CD4-positive, alpha-beta T cell (primary cell): Measurements from ENCODE around the gene NRXN2. TPM values are rescaled to one million over a fixed set of nuclear protein-coding genes. Genes with fewer than 3 reads are reported as not detected.

Experiments used
- ATAC-seq: fragments of 200-7000 bp; cut with Tn5 transposase; one replicate; pipeline ENCODE4 v1.10.0; 2022; ENCODE audit warnings: mild to moderate bottlenecking; ENCODE audit not compliant: poor library complexity
- CTCF ChIA-PET: fragments of 350-600 bp; sonication (Branson Sonifier 250); formaldehyde crosslinking; loops from one replicate; lab custom pipeline; 2021; ENCODE audit warnings: antibody characterized with exemption, inconsistent platforms; lab: Charles Lee
- POLR2A ChIA-PET: fragments of 350-600 bp; sonication (Branson Sonifier 250); formaldehyde crosslinking; loops from one replicate; lab custom pipeline; 2021; ENCODE audit warnings: antibody characterized with exemption, inconsistent platforms; lab: Charles Lee
- DNase-seq, 14 experiments: peaks; one replicate each; pipeline ENCODE4 v3.0.0-alpha.2; 2013 to 2020; ENCODE audit warnings: mixed read lengths in 2 of 14
- H3K27ac ChIP-seq, 2 donors: one replicate each; pipeline versions ENCODE4 v1.5.1 to v1.7.0; 2013; ENCODE audit warnings: low read length in 2 of 2, low read depth in 1 of 2, mild to moderate bottlenecking in 1 of 2
- H3K27me3 ChIP-seq, 2 experiments: 1 replicate in 1 of 2; 2 replicates in 1 of 2; pipeline versions ENCODE4 v1.6.1 to v1.7.0; 2013; ENCODE audit warnings: low read length in 2 of 2, control low read depth in 1 of 2, mild to moderate bottlenecking in 1 of 2, moderate library complexity in 1 of 2; ENCODE audit not compliant: insufficient read depth in 2 of 2, control insufficient read depth in 1 of 2
- H3K36me3 ChIP-seq: one replicate; pipeline ENCODE4 v1.6.1; 2013; ENCODE audit warnings: low read length, control low read depth; ENCODE audit not compliant: insufficient read depth
- H3K4me1 ChIP-seq: one replicate; pipeline ENCODE4 v1.6.1; 2013; ENCODE audit warnings: low read length, control low read depth; ENCODE audit not compliant: insufficient read depth
- H3K4me3 ChIP-seq: one replicate; pipeline ENCODE4 v1.5.1; 2013; ENCODE audit warnings: mild to moderate bottlenecking, low read length, moderate library complexity
- H3K9me3 ChIP-seq, 2 experiments: 1 replicate in 1 of 2; 2 replicates in 1 of 2; pipeline versions ENCODE4 v1.6.1 to v1.7.0; 2013; ENCODE audit warnings: low read length in 2 of 2, mild to moderate bottlenecking in 2 of 2, control low read depth in 1 of 2, moderate library complexity in 1 of 2; ENCODE audit not compliant: control insufficient read depth in 1 of 2, insufficient read depth in 1 of 2
- H3K27ac Mint-ChIP-seq: one replicate; pipeline ENCODE4 v1.8.0; 2020; ENCODE audit warnings: mixed read lengths
- H3K27me3 Mint-ChIP-seq: one replicate; pipeline ENCODE4 v1.8.0; 2021; ENCODE audit warnings: mixed read lengths
- H3K36me3 Mint-ChIP-seq: one replicate; pipeline ENCODE4 v1.8.0; 2021; ENCODE audit warnings: low read depth, mixed read lengths
- H3K4me1 Mint-ChIP-seq: one replicate; pipeline ENCODE4 v1.8.0; 2021; ENCODE audit warnings: low read depth, mixed read lengths
- H3K4me3 Mint-ChIP-seq: one replicate; pipeline ENCODE4 v1.8.0; 2020; ENCODE audit warnings: mild to moderate bottlenecking, mixed read lengths
- H3K9me3 Mint-ChIP-seq: one replicate; pipeline ENCODE4 v1.8.0; 2020; ENCODE audit warnings: mixed read lengths
- intact Hi-C, 2 experiments: fragments of 100-400 bp; cut with DNase I in 1 of 2; cut with micrococcal nuclease in 1 of 2; formaldehyde crosslinking; loops; one replicate each; pipeline versions ENCODE4 v1.15.1 to v1.9.0; 2023 to 2025; cut with DNase I, micrococcal nuclease
- total RNA-seq, 174 experiments: library from RNA in 2 of 174; stranded (reverse) in 2 of 174; gene quantifications; one replicate each; pipeline ENCODE4 v1.2.3 and lab custom pipeline; 2021 to 2026
- TF ChIP-seq, protein P1 (sequence below): fragments of 200-600 bp; IDR thresholded peaks from one replicate; pipeline ENCODE4 v1.8.0; 2022; ENCODE audit warnings: antibody characterized with exemption, mild to moderate bottlenecking

Gene NRXN2
- total RNA-seq, 2 experiments from 2014 or later, result 0.05 to 0.31 TPM

DNA sequence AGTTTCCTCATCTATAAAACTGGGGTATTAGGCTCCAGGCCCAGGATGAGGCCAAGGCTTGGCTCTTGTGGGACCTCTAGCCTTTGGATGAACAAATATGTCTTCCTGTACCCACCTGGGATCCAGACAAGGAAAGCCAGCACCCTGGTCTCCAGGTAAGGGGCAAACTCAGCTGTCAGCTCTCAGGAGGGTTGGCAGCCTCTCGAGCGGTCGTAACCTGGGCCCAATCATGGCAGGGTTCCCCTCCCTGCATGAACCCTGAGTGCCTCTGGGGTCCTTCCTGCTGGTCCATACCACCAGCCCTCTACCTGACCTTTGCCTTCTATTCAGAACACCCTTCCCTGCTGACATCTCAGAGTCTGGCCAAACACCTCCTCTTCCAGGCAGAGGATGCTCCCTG is 112.4 kb downstream of the NRXN2 start:
- H3K9me3 Mint-ChIP-seq, result no peaks in the 10 kb centered on the region
- TF ChIP-seq, protein P1, sequence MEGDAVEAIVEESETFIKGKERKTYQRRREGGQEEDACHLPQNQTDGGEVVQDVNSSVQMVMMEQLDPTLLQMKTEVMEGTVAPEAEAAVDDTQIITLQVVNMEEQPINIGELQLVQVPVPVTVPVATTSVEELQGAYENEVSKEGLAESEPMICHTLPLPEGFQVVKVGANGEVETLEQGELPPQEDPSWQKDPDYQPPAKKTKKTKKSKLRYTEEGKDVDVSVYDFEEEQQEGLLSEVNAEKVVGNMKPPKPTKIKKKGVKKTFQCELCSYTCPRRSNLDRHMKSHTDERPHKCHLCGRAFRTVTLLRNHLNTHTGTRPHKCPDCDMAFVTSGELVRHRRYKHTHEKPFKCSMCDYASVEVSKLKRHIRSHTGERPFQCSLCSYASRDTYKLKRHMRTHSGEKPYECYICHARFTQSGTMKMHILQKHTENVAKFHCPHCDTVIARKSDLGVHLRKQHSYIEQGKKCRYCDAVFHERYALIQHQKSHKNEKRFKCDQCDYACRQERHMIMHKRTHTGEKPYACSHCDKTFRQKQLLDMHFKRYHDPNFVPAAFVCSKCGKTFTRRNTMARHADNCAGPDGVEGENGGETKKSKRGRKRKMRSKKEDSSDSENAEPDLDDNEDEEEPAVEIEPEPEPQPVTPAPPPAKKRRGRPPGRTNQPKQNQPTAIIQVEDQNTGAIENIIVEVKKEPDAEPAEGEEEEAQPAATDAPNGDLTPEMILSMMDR, result no peak

DNA sequence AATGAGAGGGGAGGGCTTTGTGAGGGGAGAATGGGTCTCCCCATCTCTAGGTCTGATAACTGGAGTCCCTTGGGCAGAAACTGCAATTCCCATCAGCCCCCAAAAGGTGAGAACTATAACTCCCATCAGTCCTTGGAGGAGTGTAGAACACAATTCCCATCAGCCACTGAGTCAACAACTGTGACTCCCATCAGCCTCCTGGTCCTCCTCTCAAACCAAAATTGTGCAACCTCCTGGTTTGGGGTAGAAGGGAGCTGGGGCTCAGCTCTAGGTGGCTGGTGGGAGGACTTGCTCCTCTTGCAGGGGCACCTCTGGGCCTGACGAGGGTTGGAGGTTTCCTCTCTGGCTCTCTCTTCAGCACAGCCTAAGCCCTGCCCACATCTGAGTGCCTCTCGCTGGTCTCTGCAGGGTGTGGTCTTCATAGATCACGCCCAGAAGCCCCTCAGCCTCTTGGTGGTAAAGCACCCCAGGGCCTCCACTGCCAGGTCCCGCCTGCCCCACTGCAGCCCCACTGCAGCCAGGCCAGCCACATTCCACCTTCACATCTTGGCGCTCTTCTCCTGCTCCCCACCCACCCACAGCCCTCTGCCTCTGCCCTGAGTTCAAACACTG is 113.5 kb downstream of the NRXN2 start:
- Histone ChIP-seq H3K27ac (no peak overlapping the region), H3K9me3 (no peaks in the 10 kb centered on the region), H3K4me3 (no peak overlapping the region), H3K4me1 (peaks cover 14% of the 10 kb centered on the region), H3K36me3 (no peaks in the 10 kb centered on the region), H3K27me3 (no peaks in the 10 kb centered on the region)
- Mint-ChIP-seq H3K9me3 (no peaks in the 10 kb centered on the region), H3K27me3 (no peaks in the 10 kb centered on the region), H3K27ac (no peak overlapping the region), H3K4me1 (peaks cover 24% of the 10 kb centered on the region), H3K4me3 (no peak overlapping the region), H3K36me3 (no peaks in the 10 kb centered on the region)
- ChIA-PET CTCF (no interaction called here), POLR2A (no interaction called here)
- intact Hi-C loops, result no loop called here
- DNase-seq (no peak), ATAC-seq (no peak)
- TF ChIP-seq, protein P1, result no peak

More for the DNA sequence above, 112.4 kb downstream of the NRXN2 start:
- H3K36me3 Mint-ChIP-seq, result no peaks in the 10 kb centered on the region
- no peak for ATAC-seq
- H3K27me3 ChIP-seq, result no peaks in the 10 kb centered on the region
- intact Hi-C loops, result no loop called here
- H3K9me3 ChIP-seq, result no peaks in the 10 kb centered on the region
- no peaks in the 10 kb centered on the region for H3K36me3 ChIP-seq
- ChIA-PET CTCF (no interaction called here), POLR2A (no interaction called here)
- no peak overlapping the region for H3K27ac Mint-ChIP-seq
- no peak overlapping the region for H3K4me3 Mint-ChIP-seq
- no peak overlapping the region for H3K4me3 ChIP-seq
- peaks cover 14% of the 10 kb centered on the region for H3K4me1 ChIP-seq
- peaks cover 24% of the 10 kb centered on the region for H3K4me1 Mint-ChIP-seq
- no peaks in the 10 kb centered on the region for H3K27me3 Mint-ChIP-seq
- H3K27ac ChIP-seq, result no peak overlapping the region
- no peak for DNase-seq

DNA sequence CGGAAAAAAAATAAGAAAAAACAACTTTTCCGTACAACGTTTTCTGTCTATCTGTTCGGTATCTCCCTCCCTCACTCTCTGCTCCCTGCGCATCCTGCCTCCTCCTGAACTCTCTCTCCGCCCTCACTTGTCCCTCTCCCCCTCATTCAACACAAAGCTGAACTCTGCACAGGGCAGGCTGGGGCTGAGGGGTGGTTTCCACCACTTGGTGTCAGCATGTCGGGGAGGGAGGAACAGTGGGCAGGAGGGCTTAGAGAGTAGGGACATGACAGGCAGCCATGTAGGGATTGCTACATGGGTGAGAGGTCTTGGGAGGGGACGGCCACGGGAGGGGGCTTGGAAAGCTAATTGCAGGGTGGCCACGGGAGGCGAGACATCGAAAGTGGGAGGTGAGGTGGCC is 114.4 kb downstream of the NRXN2 start:
- ChIA-PET CTCF (no interaction called here), POLR2A (no interaction called here)
- Histone ChIP-seq H3K36me3 (no peaks in the 10 kb centered on the region), H3K27ac (no peak overlapping the region), H3K4me3 (no peak overlapping the region), H3K9me3 (no peaks in the 10 kb centered on the region), H3K27me3 (no peaks in the 10 kb centered on the region), H3K4me1 (peaks cover 14% of the 10 kb centered on the region)
- TF ChIP-seq, protein P1, result no peak
- no peak overlapping the region for H3K4me3 Mint-ChIP-seq
- H3K9me3 Mint-ChIP-seq, result no peaks in the 10 kb centered on the region
- no peak overlapping the region for H3K27ac Mint-ChIP-seq
- H3K27me3 Mint-ChIP-seq, result no peaks in the 10 kb centered on the region
- intact Hi-C loops, result no loop called here
- H3K36me3 Mint-ChIP-seq, result no peaks in the 10 kb centered on the region
- H3K4me1 Mint-ChIP-seq, result peaks cover 24% of the 10 kb centered on the region
- DNase-seq (no peak), ATAC-seq (no peak)
